Measurements from ENCODE around the gene LSM4.

LSM4 gene

DNA sequence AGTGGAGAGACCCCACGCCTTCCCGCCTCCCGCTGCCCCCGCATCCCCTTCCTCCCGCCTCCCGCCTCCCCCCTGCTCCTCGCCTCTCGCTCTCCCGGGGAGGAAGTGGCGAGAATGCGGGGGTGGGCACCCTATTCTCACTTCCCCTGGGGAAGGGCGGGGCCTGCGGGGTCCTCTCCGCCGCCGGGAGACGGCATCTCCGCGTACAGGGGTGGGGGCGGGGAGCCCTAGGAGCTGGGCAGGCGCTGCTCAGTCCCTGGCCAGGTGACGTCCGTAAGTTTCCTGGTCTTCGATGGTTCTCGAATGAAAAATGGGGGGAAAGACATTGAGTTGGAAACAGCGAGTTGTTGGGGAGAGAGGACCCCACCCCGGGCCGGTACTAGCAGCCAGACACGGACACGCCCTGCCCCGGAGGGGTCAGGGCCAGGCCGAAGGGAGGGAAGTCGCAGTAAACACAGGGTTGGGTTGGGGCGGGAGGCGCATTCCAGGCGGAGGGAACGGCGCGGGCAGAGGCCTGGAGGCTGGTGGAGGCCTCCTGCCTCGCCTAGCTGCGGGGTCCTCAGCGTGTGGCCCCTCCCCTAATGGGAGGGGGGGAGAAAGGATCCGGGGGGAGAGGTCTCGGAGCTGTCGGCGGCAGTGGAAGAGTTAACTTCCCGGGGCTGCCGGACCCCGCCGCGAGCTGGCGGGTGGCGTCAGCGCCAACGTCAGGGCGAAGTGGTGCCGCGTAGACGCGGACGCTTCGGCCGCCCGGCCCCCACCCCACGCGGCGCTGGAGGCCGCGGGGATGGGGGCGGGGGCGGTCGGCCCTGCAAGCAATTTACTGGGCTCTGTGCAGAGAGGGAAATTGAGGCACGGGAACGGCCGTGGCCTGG lies 31.1 kb downstream of the LSM4 start:
- peak; percentile 44 for DNase-seq

DNA sequence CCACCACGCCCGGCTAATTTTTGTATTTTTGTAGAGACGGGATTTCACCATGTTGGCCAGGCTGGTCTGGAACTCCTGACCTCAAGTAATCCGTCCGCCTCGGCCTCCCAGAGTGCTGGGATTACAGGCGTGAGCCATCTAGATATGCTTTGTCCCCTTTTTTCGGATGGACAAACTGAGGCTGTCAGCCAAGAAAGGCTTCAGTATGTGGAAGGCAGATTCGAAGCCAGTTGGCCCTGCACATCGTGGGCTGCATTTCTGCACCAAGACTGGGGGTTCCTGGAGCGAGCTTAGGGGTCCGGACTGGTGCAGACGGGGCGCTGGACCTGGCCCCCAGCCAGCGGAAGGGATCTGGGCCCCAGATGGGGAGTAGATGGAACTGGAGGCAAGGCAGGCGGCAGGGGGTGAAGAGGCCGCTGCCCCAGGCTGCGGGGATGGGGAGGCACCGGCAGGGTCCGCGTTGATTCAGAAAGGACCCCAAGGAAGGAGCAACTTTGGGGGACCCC lies 31.8 kb downstream of the LSM4 start:
- no peak for DNase-seq

DNA sequence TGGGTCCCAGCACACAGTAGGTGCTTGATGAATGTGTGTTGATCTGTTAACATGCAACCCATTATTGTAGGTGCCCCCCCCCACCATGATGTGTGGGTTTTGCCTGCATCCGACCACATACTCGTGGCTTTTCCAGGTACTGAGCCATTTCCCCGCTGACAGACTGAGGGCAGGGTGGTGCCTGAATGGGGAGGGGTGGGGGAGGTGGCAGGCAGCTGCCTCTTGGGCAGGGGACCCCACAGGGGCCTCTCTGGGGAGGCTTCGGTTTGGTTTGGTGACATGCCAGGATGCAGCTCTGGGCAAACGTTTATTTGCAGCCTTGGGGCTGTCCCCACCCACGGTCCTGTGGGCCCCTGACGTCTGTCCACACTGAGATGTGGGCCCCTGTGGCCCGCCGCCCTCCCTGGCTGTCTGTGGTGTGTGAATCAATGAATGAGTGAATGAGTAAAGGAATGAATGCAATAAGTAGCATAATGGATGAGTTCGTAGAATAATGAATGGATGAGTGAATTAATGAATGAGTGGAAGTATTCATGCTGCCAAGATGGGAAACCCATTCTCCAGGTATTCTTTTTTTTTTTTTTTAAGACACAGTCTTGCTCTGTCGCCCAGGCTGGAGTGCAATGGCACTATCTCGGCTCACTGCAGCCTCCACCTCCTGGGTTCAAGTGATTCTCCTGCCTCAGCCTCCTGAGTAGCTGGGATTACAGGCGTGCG lies 32.4 kb downstream of the LSM4 start:
- DNase-seq = no peak

DNA sequence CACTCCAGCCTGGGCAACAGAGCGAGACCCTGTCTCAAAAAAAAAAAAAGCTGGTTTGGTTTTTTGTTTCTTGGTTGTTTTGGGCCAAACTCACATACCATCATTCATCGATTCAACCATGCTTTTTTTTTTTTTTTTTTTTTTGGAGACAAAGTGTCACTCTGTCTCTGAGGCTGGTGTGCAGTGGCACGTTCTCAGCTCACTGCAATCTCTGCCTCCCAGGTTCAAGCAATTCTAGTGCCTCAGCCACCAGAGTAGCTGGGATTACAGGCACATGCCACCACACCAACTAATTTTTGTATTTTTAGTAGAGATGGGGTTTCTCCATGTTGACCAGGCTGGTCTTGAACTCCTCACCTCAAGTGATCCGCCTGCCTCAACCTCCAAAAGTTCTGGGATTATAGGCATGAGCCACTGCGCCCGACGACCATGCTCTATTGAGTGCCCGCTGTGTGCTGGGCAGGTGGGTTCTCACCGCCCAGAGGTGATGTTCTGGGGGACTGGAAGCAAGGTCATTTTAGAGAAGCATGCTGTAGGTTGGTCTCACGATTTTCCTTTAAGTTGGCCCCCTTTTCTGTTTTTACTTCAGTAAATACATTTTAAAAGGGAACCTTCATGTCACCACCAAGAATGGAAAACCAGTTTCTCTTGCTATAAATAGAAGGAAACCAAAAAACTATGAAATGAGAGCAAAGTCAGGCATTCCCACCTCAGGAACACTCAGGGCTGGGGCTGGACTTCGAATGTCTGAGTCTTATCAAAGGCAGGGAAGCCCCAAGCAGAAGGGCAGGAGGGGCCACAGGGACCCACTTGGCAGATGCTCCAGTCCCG lies 33.2 kb downstream of the LSM4 start:
- DNase-seq = no peak

DNA sequence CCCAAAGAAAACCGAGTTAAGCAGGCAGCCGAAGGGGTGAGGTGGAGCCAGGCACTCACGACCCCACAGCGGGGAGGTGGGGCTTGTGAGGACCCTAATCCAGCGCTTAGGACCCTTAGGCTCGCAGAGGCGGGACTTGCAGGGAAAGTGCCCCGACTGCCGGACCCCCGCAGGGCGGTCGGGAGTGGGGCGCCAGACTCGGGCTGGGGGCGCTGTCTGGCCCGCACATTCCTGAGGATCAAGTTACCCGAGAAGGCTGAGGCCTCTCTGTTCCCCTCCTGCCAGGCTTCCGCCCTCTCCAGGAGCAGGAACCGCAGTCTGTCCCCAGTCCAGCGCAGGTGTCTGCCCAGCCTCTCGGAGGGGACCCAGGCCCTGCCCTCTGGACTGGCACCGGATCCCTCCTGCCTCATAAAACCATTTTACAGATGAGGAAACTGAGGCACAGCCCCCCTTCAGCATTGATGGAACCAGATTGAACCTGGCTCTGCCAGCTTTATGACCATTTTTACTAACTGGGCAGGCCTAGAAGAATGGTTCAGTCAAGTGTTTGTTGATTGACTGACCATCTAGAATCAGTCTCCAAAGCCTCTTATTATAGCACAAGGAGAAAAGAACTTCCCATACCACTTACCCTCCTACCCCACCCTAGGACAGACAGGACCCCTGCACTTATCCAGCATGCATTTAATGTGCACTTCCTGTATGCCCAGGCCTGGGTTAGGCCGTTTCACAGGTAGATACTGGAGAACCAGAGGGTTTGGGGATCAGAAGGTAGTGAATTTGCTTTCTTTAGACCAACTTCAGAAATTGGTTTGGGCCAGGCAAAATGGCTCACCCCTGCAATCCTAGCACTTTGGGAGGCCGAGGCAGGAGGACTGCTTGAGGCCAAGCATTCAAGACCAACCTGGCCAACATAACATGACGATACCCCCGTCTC lies 34.8 kb downstream of the LSM4 start:
- no peak for DNase-seq

DNA sequence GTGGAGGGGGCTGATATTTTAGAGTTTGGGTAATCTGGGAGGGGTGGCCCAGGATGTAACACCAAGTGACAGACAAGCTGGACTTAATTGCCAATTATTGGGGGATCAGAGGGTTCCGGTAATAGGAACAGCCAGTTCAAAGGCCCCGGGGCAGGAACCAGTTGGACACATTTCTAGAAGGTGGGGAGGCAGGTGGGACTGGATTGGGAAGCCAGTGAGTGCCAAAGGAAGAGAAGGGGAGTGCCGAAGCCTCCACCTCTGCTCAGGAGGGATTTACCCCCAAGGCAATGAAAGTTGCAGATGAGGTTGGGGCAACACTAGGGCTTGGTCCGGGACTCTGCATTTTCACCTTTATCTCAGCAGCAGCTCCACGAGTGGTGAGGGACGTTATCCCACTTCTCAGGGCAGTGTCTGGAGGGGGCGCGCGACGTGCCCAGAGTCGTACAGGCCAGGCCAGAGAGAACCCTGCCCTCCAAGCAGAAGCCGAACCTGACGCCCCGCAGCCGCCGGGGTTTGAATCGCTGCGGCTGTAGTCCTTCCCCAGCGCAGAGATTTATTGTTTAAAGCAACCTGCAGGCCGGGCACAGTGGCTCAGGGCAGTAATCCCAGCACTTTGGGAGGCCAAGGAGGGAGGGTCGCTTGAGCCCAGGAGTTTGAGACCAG lies 35.8 kb downstream of the LSM4 start:
- no peak for DNase-seq

DNA sequence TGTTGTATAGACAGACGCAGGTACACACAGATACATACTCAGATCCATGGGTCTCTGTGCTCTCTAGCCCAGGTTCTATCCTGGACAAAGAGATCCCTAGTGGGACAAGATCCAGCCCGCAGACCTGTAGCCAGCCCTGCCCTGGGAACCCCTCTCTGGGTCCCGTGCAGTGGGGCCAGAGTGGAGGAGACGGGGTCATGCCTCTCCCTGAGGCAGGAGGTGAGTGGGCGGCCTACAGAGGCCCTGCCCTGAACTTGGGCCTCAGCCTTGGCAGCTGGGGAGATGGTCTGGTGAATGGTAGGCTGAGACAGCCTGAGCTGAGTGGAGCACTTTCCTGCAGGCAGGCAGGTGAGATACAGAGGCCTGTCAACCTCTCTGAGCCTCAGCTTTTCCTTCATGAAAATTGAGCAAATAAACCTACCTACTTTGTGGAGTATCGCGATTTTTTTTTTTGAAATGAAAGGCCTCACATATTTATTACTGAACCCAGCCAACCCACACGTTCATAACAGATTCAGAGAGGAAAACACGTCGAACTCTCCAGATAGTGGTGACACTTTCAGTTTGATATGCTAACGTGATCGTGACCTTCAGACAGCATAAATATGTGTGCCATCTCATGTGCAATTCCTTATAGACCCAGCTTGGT lies 38.0 kb downstream of the LSM4 start:
- no peak for DNase-seq

DNA sequence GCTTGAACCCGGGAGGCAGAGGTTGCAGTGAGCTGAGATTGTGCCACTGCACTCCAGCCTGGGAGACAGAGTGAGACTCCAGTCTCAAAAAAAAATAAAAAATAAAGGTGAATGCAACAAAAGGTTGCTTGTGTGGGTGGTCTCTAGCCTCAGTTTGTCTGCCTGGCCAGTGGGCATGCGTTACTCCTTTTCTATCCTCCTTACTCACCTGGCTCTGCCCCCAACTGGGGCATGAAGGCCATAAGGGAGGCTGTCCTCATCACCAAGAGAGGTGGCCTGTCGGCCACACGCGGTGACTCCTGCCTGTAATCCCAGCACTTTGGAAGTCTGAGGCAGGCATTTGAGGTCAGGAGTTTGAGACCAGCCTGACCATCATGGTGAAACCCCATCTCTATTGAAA lies 39.5 kb downstream of the LSM4 start:
- no peak for DNase-seq

DNA sequence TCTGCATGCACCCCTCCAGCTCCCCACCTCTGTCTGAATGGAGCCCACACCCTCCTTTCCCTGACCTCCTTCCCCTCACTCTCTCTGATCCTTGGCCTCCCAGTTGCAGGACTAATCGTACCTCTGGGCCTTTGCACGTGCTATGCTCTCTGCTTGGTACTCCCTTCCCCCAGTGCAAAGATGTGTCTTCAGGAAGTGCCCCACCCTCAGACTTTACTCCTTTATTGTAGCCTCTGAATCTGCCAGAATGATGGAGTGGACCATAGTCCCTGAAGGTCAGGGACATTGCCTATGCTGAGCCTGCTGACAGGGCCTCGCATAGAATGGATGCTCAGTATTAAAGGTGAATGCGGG lies 40.1 kb downstream of the LSM4 start:
- DNase-seq = no peak

DNA sequence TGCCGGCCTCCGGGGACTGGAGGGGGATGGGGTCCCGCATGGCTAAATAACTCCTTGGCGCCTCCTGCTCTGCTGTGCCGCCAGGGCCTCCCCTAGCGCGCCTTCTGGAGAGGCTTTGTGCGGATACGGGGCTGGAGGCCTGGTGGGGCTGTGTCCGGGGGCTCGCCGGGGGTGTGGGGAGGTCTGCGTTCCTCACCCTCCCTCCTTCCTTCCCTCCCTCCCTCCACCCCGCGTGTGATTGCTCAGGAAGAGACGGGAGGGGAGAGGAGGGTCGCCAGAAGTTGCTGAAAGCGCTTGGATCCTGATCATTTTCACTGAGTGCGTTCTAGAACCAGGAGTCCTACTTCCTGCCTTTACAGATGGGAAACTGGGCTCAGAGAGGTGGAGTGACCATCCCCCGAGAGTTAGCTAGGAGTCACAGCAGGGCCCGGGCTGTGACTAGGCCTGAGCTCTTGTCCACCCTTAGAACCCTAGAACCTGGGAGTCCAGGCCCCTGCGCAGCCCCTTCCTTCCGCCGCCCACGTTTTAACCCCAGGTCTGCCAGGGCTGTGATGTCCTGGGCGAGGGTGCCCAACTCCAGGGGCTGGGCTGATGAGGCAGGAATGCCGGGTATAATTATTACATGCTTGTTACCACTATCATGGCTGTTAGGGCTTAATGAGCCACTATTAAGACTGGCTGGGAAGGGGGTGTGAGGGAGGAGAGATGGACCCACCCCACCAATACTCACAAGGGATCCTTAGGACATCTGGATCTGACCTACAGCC lies 40.7 kb downstream of the LSM4 start:
- DNase-seq = peak; percentile 61

DNA sequence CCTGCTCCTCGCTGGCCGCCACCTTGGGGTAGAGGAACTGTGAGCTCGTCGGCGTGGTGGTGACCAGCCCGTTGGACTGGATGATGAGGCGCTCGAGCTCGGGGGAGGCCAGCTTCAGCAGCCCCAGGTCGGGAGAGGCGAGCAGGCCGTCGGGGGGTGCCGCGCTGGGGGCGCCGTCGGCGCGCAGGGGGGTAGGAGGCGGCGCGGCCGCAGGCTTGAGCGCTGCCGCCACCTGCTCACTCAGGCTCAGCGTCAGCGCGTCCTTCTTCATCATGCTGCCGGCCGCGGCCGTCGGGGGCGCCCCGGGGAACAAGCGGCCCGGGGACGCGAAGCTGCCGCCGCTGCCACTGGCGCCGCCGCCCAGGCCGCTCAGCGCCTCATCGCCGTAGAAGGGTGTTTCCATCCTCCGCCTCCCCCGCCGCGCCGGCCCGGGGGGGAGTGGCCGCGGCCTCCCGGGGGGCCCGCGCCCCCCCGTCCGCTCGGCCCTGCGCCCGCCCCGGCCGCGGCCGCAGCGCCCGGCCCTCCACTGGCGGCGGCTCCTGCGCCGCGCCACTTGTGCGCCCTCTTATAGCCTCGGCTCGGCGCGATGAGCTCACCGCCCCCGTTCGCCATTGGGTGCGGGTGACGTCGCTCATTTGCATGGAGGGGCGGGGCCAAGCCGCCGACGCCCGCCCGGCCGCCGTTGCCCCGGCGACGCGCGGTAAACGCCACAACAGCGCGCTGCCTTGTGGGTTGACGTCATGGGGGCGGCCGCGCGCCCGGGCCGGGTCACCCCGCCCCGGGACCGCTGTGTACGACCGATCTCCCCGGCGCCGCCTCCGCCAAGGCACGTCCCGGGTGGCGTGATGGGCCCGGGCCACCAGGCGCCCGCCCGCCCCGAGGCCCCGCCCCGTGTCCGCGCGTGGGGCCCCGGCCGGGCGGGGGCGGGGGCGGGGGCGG lies 41.5 kb downstream of the LSM4 start, which contains the start of gene JUND:
Gene JUND, minus strand, starts transcription at position 541 of the 939 bp plus-strand sequence. Its CDS starts 138 bp downstream, at position 403.
- DNase-seq = peak; percentile 96

DNA sequence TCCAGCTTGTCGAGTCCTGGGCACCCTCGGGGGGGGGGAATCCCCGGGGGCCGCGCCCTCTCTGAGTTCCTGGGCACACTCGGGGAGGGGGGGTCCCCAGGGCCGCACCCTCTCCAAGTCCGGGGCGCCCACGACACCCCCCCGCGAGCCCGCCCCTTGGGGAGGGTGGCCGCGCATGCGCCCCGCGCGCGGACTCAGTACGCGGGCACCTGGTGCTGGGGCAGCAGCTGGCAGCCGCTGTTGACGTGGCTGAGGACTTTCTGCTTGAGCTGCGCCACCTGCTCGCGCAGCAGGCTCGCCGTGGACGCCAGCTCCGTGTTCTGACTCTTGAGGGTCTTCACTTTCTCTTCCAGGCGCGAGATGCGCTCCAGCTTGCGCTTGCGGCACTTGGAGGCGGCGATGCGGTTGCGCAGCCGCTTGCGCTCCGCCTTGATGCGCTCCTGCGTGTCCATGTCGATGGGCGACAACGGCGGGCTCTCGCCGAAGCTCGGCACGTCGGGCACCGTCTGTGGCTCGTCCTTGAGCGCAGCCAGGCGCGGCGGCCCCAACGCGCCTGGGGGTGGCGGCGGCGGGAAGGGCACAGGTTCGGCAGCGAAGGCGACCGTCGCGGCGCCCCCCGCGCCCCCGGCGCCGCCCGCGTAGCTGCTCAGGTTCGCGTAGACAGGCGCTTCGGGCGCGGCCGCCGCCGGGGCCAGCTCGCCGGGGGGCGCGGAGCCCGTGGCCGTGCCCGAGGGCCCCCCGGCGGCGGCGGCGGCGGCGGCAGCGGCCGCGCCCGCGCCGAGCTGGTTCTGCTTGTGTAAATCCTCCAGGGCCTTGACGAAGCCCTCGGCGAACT lies 42.4 kb downstream of the LSM4 start:
- peak; percentile 73 for DNase-seq

DNA sequence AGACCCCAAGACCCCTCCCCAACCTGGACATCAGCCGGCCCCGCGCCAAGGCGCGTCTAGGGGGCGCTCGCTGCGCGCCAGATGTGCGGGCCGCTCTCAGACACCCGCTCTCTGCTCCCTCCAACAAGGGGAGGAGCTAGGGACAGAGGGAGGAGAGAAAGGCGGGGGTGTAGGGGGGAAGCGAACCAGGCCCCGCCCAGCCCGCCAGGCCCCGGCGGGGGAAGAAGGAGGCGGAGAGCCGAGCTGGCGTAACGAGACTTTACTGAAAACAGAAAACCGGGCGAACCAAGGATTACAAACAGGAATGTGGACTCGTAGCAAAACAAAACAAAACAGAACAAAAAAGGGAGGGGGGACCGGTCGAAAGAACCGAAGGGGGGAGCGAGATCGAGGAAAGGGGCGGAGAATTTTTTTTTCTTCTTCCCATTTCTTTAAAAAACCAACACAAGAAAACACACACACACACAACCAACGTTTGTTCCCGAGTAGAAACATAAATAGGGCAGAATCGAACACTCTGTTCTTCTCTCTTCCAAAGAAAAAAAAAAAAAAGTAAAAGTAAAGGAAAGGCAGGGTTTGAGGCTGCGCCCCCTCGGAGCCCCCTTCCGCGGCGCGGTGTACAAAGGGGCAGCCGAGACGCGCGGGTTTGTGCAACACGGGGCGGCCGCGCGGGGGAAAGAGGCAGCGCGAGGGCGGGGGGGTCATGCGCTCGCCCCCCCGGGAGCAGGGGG lies 43.2 kb downstream of the LSM4 start:
- peak; percentile 92 for DNase-seq

DNA sequence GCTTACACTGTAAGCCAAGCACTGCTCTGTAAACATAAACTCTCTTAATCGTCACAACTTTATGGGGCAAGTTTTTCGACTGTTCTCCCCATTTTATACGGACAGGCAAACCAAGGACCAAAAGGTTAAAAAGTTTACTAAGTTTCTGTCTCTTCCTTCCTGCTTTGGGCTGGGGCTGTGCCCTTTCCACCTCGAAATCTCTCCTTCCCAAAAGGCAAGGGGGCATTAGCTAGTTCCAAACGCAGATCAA lies 43.7 kb downstream of the LSM4 start:
- DNase-seq = no peak

DNA sequence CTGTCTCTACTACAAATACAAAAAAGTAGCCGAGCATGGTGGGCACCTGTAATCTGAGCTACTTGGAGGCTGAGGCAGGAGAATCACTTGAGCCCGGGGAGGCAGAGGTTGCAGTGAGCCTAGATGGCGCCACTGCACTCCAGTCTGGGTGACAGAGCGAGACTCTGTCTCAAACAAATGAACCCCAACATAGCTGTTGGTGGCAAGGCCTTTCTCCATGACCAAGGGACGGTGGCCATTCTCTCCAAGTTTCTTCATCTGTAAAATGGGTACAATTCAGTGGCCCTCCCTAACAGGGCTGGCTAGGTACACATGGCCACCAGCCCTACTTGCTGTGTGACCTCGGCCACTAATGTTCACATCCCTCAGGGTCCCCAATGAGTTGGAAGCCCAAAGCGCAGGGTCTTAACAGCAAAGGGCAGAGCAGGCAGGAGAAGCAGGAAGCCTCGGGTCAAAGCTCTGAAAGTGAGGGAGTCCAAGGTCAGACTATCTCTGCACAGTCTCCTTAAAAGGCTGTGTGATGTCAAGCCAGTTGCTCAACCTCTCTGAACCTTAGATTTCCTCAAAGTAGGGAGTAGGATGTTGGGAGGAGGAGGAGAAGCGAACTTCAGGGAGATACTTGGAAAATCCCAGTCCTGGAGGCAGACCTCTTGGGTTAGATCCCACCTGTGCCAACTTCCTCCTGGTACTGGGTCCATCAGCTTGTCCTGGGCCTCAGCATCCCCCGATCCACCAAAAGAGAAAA lies 44.2 kb downstream of the LSM4 start:
- no peak for DNase-seq

DNA sequence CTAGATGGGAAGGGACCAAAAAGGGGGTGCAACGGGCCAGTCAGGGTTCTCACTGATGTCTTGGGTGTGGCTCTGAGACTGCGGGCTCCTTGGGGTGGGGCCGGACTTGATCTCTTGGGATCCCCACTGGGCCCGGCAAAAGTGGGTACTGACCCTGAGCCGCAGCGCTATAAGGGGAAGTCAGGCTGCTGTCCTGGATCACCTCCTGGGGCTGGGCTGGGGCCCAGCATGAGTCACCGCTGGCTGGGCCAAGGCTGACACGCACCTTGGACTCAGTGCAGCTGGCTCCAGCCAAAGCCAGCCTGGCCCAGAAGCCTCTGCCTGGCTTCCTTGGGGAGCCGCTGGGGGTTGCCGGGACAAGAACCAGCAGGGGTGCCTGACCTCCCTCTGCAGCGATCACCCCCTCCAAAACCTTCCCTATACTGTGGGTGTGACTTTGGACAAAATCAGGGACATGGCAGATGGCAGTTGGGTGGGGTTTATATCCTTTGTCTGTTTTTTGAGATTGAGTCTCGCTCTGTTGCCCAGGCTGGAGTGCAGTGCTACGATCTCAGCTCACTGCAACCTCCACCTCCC lies 48.0 kb downstream of the LSM4 start:
- peak; percentile 11 for DNase-seq
